K562 (cell line): ENCODE data around the gene PSMA1. TPM values are rescaled to one million over a fixed set of nuclear protein-coding genes. Genes with fewer than 3 reads are reported as not detected.

Experiments used
- CHD4 ChIP-seq: fragments of 200-600 bp; sonication (generic); IDR thresholded peaks from 3 replicates; pipeline ENCODE4 v1.6.1; 2012; ENCODE audit warnings: low read depth, mild to moderate bottlenecking, mixed read lengths, low read length, inconsistent platforms; ENCODE audit not compliant: insufficient read depth, insufficient replicate concordance, poor library complexity, severe bottlenecking
- DMBX1 ChIP-seq: fragments of 250-450 bp; sonication (Bioruptor Pico); IDR thresholded peaks from 2 replicates; pipeline ENCODE4 v1.8.0; 2022; ENCODE audit warnings: inconsistent platforms, mild to moderate bottlenecking, moderate library complexity, borderline replicate concordance
- FIP1L1 ChIP-seq: fragments of 200-400 bp; formaldehyde crosslinking; IDR thresholded peaks from 2 replicates; pipeline ENCODE4 v1.6.1; 2018; ENCODE audit warnings: mild to moderate bottlenecking, low read depth, low read length; ENCODE audit not compliant: poor library complexity, severe bottlenecking
- KDM4B ChIP-seq, 2 experiments: fragments of 450-650 bp in 1 of 2; sonication (generic) in 1 of 2; IDR thresholded peaks; 2 replicates each; pipeline ENCODE4 v1.6.1; 2016 to 2017; ENCODE audit warnings: borderline replicate concordance in 2 of 2, antibody characterized with exemption in 1 of 2, low read depth in 1 of 2, mild to moderate bottlenecking in 1 of 2
- PHTF2 ChIP-seq: fragments of 250-450 bp; sonication (Bioruptor Pico); IDR thresholded peaks from 2 replicates; pipeline ENCODE4 v1.5.0; 2021; ENCODE audit warnings: mild to moderate bottlenecking
- POLR2B ChIP-seq: fragments of 450-650 bp; IDR thresholded peaks from 2 replicates; pipeline ENCODE4 v1.6.1; 2018; ENCODE audit warnings: low read depth; ENCODE audit not compliant: partially characterized antibody
- SAFB ChIP-seq: fragments of 200-400 bp; formaldehyde crosslinking; IDR thresholded peaks from 2 replicates; pipeline ENCODE4 v1.6.1; 2017; ENCODE audit warnings: low read depth, low read length, borderline replicate concordance
- SLC30A9 ChIP-seq: fragments of 250-450 bp; sonication (Bioruptor Pico); IDR thresholded peaks from 2 replicates; pipeline ENCODE4 v1.8.0; 2022; ENCODE audit warnings: mild to moderate bottlenecking, moderate library complexity
- XRCC5 ChIP-seq: fragments of 200-400 bp; formaldehyde crosslinking; IDR thresholded peaks from 2 replicates; pipeline ENCODE4 v1.6.1; 2017; ENCODE audit warnings: low read depth, mild to moderate bottlenecking, low read length
- polyA plus RNA-seq, 8 experiments: library from polyadenylated mRNA; depleted of rRNA in 4 of 8; stranded (reverse) in 5 of 8; unstranded in 3 of 8; fragments of >200 nt; fragmentation: Nextera tagmentation in 2 of 8; fragmentation: Illumina TruSeq in 1 of 8; extraction: Ambion mirVana in 2 of 8; extraction: Trizol in 1 of 8; gene quantifications; 2 replicates each; pipeline versions ENCODE4 v1.2.1 to v1.2.3, GENCODE V29; 2011 to 2014; ENCODE audit warnings: inconsistent platforms in 1 of 8, missing spikeins in 1 of 8
- total RNA-seq, 7 experiments: library from RNA; depleted of rRNA in 6 of 7; stranded (reverse); fragments of >200 nt in 6 of 7; fragmentation: Illumina TruSeq in 2 of 7; extraction: Trizol in 2 of 7; gene quantifications; 2 replicates each; pipeline versions ENCODE4 v1.2.1 to v1.2.3, GENCODE V29; 2011 to 2021; ENCODE audit warnings: low replicate concordance in 1 of 7
- TF ChIP-seq, protein P1 (sequence below): fragments of 450-650 bp; IDR thresholded peaks from 2 replicates; pipeline ENCODE4 v1.6.1; 2016; ENCODE audit warnings: mild to moderate bottlenecking
- TF ChIP-seq, protein P2 (sequence below), 2 experiments: fragments of 450-650 bp in 1 of 2; sonication (generic) in 1 of 2; formaldehyde crosslinking in 1 of 2; IDR thresholded peaks; 2 replicates each; pipeline versions ENCODE4 v1.7.1 to v1.9.0; 2016 to 2022; ENCODE audit warnings: inconsistent platforms in 1 of 2, mild to moderate bottlenecking in 1 of 2, missing genetic modification reagents in 1 of 2
- TF ChIP-seq, protein P3 (sequence below): fragments of 450-650 bp; IDR thresholded peaks from 2 replicates; pipeline ENCODE4 v1.6.1; 2018; ENCODE audit warnings: mild to moderate bottlenecking, low read depth; ENCODE audit not compliant: partially characterized antibody

Gene PSMA1
- total and polyA plus RNA-seq, 9 of the 15 experiments (the other 6 are each of a cell fraction or from before 2014, with no cell fraction given): 283 to 1,007 (median 424) TPM

DNA sequence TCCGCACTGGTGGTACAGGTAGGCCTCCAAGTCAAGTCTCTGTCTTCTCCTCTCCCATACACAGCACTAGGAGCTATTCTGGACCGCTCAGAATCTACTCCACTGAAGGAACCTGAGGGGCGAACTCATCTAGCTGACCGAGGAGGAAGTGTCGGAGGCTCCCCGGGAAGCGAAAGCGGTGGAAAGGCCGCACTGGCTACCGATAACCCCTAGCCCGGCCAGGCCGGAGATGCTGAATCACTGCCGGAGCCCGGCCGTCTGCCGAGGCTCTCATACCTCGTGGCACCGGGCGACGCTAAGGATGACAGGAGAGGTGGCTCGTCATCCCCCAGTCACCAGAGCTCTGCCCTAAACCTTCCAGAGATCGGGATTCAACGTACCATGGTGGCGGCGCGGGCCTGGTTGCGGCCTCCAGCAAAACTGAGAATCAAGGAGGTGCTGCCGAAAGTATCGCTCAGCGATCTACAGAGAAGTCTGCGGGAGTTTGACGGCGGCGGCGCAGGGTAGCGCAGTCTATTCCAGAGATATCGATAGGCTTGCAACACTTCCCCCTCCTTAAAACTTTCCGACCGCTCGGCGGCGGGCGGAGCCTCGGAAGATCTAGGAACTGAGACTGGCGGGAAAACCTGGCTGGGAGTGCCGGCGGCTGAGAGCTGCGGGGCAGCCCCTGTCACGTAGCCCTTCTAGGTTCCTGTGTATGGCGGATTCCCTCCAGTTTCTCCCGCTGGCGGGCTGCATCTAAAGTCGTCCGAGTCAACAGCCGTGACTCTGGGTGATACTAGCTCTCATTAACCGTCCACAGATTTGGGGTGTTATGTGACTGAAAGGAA, at the start of gene PSMA1 (continued):
- TF ChIP-seq, protein P1, sequence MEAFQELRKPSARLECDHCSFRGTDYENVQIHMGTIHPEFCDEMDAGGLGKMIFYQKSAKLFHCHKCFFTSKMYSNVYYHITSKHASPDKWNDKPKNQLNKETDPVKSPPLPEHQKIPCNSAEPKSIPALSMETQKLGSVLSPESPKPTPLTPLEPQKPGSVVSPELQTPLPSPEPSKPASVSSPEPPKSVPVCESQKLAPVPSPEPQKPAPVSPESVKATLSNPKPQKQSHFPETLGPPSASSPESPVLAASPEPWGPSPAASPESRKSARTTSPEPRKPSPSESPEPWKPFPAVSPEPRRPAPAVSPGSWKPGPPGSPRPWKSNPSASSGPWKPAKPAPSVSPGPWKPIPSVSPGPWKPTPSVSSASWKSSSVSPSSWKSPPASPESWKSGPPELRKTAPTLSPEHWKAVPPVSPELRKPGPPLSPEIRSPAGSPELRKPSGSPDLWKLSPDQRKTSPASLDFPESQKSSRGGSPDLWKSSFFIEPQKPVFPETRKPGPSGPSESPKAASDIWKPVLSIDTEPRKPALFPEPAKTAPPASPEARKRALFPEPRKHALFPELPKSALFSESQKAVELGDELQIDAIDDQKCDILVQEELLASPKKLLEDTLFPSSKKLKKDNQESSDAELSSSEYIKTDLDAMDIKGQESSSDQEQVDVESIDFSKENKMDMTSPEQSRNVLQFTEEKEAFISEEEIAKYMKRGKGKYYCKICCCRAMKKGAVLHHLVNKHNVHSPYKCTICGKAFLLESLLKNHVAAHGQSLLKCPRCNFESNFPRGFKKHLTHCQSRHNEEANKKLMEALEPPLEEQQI: no peak
- TF ChIP-seq POLR2B: peak; percentile 74
- no peak for TF ChIP-seq CHD4
- TF ChIP-seq, protein P2, sequence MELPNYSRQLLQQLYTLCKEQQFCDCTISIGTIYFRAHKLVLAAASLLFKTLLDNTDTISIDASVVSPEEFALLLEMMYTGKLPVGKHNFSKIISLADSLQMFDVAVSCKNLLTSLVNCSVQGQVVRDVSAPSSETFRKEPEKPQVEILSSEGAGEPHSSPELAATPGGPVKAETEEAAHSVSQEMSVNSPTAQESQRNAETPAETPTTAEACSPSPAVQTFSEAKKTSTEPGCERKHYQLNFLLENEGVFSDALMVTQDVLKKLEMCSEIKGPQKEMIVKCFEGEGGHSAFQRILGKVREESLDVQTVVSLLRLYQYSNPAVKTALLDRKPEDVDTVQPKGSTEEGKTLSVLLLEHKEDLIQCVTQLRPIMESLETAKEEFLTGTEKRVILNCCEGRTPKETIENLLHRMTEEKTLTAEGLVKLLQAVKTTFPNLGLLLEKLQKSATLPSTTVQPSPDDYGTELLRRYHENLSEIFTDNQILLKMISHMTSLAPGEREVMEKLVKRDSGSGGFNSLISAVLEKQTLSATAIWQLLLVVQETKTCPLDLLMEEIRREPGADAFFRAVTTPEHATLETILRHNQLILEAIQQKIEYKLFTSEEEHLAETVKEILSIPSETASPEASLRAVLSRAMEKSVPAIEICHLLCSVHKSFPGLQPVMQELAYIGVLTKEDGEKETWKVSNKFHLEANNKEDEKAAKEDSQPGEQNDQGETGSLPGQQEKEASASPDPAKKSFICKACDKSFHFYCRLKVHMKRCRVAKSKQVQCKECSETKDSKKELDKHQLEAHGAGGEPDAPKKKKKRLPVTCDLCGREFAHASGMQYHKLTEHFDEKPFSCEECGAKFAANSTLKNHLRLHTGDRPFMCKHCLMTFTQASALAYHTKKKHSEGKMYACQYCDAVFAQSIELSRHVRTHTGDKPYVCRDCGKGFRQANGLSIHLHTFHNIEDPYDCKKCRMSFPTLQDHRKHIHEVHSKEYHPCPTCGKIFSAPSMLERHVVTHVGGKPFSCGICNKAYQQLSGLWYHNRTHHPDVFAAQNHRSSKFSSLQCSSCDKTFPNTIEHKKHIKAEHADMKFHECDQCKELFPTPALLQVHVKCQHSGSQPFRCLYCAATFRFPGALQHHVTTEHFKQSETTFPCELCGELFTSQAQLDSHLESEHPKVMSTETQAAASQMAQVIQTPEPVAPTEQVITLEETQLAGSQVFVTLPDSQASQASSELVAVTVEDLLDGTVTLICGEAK (IDR thresholded peaks at IDR 0.05): no peak
- TF ChIP-seq, protein P2 (CRISPR knock-in tag; IDR thresholded peaks at IDR 0.05): no peak
- TF ChIP-seq DMBX1 (CRISPR knock-in tag): no peak
- TF ChIP-seq SLC30A9: no peak
- TF ChIP-seq XRCC5: peak; percentile 98
- no peak for TF ChIP-seq SAFB
- TF ChIP-seq, protein P3, sequence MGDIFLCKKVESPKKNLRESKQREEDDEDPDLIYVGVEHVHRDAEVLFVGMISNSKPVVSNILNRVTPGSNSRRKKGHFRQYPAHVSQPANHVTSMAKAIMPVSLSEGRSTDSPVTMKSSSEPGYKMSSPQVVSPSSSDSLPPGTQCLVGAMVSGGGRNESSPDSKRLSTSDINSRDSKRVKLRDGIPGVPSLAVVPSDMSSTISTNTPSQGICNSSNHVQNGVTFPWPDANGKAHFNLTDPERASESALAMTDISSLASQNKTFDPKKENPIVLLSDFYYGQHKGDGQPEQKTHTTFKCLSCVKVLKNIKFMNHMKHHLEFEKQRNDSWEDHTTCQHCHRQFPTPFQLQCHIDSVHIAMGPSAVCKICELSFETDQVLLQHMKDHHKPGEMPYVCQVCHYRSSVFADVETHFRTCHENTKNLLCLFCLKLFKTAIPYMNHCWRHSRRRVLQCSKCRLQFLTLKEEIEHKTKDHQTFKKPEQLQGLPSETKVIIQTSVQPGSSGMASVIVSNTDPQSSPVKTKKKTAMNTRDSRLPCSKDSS: no peak
- no peak for TF ChIP-seq FIP1L1
- no peak; a peak in 1 of 4 replicates for TF ChIP-seq KDM4B (IDR thresholded peaks at IDR 0.05; ENCODE audit: borderline replicate concordance in 2 of 2, low read depth in 1 of 2)
- TF ChIP-seq PHTF2: no peak
